NB4 (cell line): ENCODE data around the gene TRAF3IP3.
A peak's percentile ranks its signal among the peaks of the same experiment; 100 is the strongest.

Experiments used
- DNase-seq: peaks from one replicate; pipeline ENCODE4 v3.0.0; 2010; ENCODE audit warnings: low read depth
- H3K4me3 ChIP-seq: one replicate; pipeline ENCODE4 v1.5.1; 2011; ENCODE audit warnings: mild to moderate bottlenecking, low read depth, low read length, moderate library complexity
- CTCF ChIP-seq: IDR thresholded peaks from one replicate; pipeline ENCODE4 v1.5.1; 2012; ENCODE audit warnings: low read depth, low read length
- MAX ChIP-seq: IDR thresholded peaks from 2 replicates; pipeline ENCODE4 v1.6.1; 2011; ENCODE audit warnings: low read depth, low read length
- MYC ChIP-seq: IDR thresholded peaks from 2 replicates; pipeline ENCODE4 v1.6.1; 2011; ENCODE audit warnings: low read depth, low read length
- POLR2A ChIP-seq: IDR thresholded peaks from 2 replicates; pipeline ENCODE4 v1.6.1; 2011; ENCODE audit warnings: mild to moderate bottlenecking; ENCODE audit not compliant: insufficient read length; ENCODE audit errors: extremely low read depth

Gene TRAF3IP3

GRCh38 chr1:209767096-209767495, 11.2 kb downstream of the TRAF3IP3 start:
- DNase-seq, result no peak
- H3K4me3 ChIP-seq, result no peak overlapping the region
- TF ChIP-seq POLR2A, result no peak
- no peak for TF ChIP-seq MAX
- TF ChIP-seq MYC, result no peak
- no peak for TF ChIP-seq CTCF

- TF ChIP-seq MAX, result no peak
- no peak for TF ChIP-seq MYC
- no peak for TF ChIP-seq POLR2A
- TF ChIP-seq CTCF, result no peak
- peak; percentile 83 for DNase-seq
- H3K4me3 ChIP-seq, result peak overlapping the region; percentile 93
These were observed 11.9 kb downstream of the TRAF3IP3 start for GRCh38 chr1:209767706-209768105.

- TF ChIP-seq MAX, result 0 out of 2 replicates have a peak, but pooled peaks have one; percentile 9
- TF ChIP-seq CTCF, result no peak
- peak; percentile 69 for TF ChIP-seq POLR2A
- peak; percentile 95 for DNase-seq
- H3K4me3 ChIP-seq, result peak overlapping the region; percentile 93
These were observed 12.5 kb downstream of the TRAF3IP3 start for GRCh38 chr1:209768354-209768774.

GRCh38 chr1:209769171-209769904, 13.5 kb downstream of the TRAF3IP3 start:
- DNase-seq, result peak; percentile 93
- peak overlapping the region; percentile 93 for H3K4me3 ChIP-seq
- no peak for TF ChIP-seq CTCF
- TF ChIP-seq POLR2A, result peak; percentile 29
- TF ChIP-seq MYC, result peak; percentile 26; the same call in 1 of the 2 replicates
- TF ChIP-seq MAX, result peak; percentile 34; the same call in 1 of the 2 replicates

- DNase-seq, result peak; percentile 46
- TF ChIP-seq MAX (no peak), POLR2A (no peak), MYC (no peak), CTCF (no peak)
- peak overlapping the region; percentile 93 for H3K4me3 ChIP-seq
These were observed 14.1 kb downstream of the TRAF3IP3 start for GRCh38 chr1:209769971-209770370.
